ENCODE data around the gene EPHA4.

EPHA4 gene

DNA sequence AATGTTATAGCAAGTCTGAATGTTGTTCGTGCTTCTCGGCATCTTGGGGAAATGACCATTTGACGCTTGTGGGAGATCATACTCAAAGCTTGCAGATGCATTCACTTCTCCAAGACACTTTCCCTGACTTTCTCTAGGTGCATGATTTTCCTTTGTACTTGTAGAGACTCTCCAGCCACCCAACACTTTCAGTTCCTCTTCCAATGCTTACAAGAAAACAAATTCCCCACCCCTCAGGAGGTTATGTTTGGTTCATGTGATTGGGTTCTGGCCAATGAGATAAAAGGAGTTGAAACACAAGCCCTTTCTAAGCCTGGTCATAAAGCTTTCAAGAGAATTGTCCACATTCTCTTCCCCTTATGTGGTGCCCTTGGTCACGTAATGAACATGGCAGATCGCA, 156.3 kb downstream of the EPHA4 start:
- no peak overlapping the region for H3K4me3 ChIP-seq (ENCODE audit: low read depth, low read length)
- no peak for DNase-seq (ENCODE audit: low read depth)
- TF ChIP-seq, protein P1, sequence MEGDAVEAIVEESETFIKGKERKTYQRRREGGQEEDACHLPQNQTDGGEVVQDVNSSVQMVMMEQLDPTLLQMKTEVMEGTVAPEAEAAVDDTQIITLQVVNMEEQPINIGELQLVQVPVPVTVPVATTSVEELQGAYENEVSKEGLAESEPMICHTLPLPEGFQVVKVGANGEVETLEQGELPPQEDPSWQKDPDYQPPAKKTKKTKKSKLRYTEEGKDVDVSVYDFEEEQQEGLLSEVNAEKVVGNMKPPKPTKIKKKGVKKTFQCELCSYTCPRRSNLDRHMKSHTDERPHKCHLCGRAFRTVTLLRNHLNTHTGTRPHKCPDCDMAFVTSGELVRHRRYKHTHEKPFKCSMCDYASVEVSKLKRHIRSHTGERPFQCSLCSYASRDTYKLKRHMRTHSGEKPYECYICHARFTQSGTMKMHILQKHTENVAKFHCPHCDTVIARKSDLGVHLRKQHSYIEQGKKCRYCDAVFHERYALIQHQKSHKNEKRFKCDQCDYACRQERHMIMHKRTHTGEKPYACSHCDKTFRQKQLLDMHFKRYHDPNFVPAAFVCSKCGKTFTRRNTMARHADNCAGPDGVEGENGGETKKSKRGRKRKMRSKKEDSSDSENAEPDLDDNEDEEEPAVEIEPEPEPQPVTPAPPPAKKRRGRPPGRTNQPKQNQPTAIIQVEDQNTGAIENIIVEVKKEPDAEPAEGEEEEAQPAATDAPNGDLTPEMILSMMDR (IDR thresholded peaks at IDR 0.05; ENCODE audit: low read depth, low read length, missing control alignments): no peak

DNA sequence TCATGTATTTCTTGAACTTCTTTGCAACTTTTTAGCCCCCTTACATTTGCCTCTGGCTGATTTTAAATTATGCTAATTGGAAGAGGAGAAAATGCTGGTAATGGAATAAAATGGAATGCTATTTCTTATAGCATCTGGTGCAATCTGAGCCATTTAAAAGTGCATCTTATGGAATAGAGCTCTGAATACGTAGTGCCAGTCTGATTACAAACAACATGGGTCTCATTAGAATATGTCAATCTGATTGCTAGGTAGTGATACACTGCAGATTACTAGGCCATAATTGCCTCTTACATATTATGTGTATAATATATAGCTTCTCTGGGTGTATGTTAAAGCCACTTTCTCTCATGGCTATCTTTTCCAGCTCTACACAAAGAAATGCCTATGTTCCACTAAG, 159.1 kb downstream of the EPHA4 start:
- TF ChIP-seq, protein P1 (IDR thresholded peaks at IDR 0.05; ENCODE audit: low read depth, low read length, missing control alignments): no peak
- no peak for DNase-seq (ENCODE audit: low read depth)
- no peak overlapping the region for H3K4me3 ChIP-seq (ENCODE audit: low read depth, low read length)

DNA sequence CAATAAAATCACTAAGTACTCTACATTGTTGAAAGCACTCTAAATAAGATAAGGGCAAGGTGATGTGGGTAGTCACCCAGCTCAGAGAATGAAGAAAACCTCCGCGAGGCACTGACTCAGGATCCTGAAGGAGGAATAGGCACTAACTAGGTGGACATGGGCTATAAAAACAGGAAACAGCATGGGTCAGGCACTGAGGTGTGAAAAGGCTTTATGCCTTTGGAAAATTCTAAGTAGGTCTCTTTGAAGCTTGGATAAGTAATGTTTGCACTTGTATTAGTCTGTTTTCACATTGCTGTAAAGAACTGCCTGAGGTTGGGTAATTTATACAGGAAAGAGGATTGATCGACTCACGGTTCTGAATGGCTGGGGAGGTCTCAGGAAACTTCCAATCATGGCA, 161.6 kb downstream of the EPHA4 start:
- TF ChIP-seq, protein P1 (IDR thresholded peaks at IDR 0.05; ENCODE audit: low read depth, low read length, missing control alignments): no peak
- no peak overlapping the region for H3K4me3 ChIP-seq (ENCODE audit: low read depth, low read length)
- DNase-seq (ENCODE audit: low read depth): no peak

DNA sequence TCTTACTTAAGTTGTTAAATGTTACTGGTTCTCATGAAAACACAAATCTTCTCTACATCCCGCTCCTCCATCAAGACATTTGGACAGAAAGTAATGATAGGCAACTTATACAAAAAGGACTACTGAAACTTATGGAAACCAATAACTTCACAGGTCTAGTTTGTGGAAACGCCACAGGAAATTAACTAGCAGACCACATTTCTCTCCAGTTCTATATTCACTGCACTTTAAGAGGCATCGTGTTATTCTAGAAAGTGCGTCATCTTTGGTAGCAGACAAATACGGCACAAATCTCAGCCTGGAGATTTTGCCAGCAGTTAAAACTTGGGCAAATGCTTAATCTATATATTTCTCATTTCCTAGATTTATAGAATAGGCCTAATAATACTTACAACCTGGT, 164.3 kb downstream of the EPHA4 start:
- no peak overlapping the region for H3K4me3 ChIP-seq (ENCODE audit: low read depth, low read length)
- DNase-seq (ENCODE audit: low read depth): no peak
- TF ChIP-seq, protein P1 (IDR thresholded peaks at IDR 0.05; ENCODE audit: low read depth, low read length, missing control alignments): no peak

DNA sequence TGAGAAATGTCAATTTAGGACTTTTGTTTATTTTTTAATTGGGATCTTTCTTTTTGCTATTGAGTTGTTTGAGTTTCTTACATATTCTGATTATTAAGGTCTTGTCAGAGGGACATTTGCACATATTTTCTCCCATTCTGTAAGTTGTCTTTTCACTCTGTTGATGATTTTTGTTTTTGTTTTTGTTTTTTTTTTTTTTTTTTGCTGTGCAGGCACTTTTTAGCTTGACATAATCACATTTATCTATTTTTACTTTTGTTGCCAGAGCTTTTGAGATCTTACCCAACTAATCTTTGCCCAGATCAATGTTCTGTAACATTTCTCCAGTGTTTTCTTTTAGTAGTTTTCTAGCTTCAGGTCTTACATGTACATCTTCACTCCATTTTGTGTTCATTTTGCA, 166.6 kb downstream of the EPHA4 start:
- no peak overlapping the region for H3K4me3 ChIP-seq (ENCODE audit: low read depth, low read length)
- TF ChIP-seq, protein P1 (IDR thresholded peaks at IDR 0.05; ENCODE audit: low read depth, low read length, missing control alignments): no peak
- DNase-seq (ENCODE audit: low read depth): no peak

DNA sequence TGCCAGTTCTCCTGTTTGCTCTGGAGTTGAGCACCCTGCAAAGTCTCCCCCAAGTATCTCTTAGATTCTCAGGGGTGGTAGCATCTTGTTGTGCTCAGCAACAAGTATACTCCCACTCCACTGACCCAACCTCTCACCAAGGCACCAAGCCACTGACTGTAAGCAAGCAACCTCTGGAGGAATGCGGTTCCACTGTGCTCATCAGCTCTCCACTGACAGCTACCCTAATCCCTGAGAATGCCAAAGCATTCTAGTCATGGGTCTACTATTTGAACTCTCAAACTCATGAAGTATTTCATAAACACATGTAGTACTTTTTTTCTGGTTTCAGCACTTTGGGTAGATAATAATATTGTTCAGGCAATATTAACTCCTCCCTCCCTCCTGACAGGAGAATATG, 170.0 kb downstream of the EPHA4 start:
- DNase-seq (ENCODE audit: low read depth): no peak
- TF ChIP-seq, protein P1 (IDR thresholded peaks at IDR 0.05; ENCODE audit: low read depth, low read length, missing control alignments): no peak
- H3K4me3 ChIP-seq (ENCODE audit: low read depth, low read length): no peak overlapping the region

DNA sequence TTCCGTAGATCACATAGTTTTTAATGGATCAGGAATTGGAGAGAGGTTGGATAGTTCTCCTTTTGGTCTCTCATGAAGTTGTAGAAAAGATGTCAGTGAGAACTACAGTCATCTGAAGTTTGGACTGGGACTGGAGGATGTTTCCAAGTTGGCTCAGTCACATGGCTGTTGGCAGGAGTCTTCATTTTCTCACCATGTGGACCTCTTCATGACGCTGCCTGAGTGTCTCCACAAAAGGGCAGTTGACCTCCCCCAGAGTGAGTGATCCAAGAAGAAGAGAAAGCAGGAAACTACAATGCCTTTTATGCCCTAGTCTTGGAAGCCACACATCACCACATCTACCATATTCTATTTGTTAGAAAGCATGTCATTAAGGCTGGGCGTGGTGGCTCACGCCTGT, 171.7 kb downstream of the EPHA4 start:
- no peak for DNase-seq (ENCODE audit: low read depth)
- TF ChIP-seq, protein P1 (IDR thresholded peaks at IDR 0.05; ENCODE audit: low read depth, low read length, missing control alignments): no peak
- no peak overlapping the region for H3K4me3 ChIP-seq (ENCODE audit: low read depth, low read length)

All from GM12864 (cell line).